Activated gamma-delta T cell treated with Interleukin-2 at 50 U/mL for 16 hours (primary cell): ENCODE results near the gene UGGT2.
"Not testable (repeated sequence)": the region's sequence is repeated elsewhere in the genome, so short reads cannot be mapped to it uniquely, and the experiment has no call there.

Experiments used
- DNase-seq: peaks from one replicate; pipeline ENCODE4 v3.0.0-alpha.2; 2020

Gene UGGT2

DNA sequence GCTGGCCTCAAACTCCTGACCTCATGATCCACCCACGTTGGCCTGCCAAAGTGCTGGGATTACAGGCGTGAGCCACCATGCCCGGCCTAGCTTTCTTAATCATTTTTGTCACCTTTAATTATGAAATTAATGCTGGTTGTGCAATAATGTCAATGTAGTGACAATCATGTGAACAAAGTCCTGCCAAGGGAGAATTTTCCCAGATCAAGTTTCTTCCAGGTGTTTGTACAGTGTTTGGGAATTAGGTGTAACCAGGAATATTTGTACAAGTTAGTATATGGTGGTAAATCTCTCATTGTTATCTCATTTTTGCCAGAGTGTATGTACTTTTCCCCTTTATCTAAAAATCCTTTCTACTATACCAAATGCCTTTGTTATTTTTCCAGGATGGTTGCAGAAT lies 171.1 kb downstream of the UGGT2 start:
- DNase-seq, result no peak

DNA sequence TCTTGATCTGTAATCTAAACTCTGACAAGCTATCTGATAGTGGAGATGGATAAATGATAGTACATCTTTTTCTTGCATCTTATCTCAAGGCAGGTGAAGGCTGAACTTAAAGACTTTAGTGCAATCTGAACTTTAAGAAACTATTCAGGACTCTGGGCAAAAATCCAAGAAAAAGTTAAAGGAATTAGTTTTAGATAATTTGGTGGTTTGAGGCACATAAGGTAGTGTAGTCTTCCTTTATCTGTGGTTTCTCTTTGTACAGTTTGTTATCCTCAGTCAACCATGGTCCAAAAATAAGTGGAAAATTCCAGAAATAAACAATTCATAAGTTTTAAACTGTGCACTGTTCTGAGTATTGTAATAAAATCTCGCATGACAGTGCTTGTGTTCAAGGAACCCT lies 172.9 kb downstream of the UGGT2 start:
- no peak for DNase-seq

DNA sequence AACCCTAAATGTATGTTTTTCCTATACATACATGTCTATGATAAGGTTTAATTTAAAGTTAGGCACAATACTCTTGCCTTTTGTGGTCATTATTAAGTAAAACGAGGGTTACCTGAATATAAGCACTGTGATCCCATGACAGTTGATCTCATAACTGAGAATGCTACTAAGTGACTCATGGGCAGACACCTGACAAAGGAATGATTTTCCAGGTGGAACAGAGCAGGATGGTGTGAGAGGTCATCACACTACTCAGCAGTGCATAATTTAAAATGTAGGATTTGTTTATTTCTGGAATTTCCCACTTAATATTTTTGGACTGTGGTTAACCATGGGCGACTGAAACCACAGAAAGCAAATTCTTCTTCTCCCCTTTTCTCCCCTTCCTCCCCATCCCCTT lies 178.9 kb downstream of the UGGT2 start:
- DNase-seq, result no peak

DNA sequence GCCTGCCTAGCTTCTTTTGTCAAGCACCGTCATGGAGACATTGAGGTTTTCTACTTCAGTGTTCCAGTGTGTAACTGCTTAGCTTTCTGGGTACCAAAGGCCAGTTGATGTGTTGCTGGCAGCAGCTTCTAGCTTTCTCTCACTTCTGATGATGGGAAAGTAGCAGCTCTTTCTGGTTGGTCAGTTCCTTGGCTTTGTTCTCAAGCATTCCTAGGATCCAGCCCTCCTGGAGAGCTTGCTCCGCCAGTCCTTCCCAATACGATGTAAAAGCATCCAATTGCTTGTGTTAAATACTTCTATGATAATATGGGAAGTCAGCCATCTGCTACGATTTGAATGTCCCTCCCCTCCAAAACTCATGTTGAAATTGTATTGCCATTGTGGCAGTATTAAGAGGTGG lies 182.8 kb downstream of the UGGT2 start:
- DNase-seq, result no peak

DNA sequence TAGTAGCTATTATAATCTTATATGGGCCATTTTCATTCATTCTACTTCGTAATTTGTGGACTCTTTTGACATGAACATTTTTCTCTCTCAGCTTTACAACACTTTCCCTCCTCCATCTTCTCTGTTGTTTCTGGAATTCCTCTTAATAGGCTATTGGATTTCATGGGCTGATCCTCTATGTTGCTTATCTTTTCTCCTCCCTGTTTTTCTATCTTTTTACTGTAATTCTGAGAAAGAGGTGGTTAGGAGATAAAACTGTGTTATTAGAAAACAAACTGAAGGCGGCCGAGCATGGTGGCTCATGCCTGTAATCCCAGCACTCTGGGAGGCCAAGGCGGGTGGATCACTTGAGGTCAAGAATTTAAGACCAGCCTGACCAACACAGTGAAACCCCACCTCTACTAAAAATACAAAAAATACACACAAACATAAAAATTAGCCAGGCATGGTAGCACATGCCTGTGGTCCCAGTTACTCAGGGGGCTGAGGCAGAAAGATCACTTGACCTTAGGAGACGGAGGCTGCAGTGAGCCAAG lies 188.1 kb downstream of the UGGT2 start:
- DNase-seq, result no peak

DNA sequence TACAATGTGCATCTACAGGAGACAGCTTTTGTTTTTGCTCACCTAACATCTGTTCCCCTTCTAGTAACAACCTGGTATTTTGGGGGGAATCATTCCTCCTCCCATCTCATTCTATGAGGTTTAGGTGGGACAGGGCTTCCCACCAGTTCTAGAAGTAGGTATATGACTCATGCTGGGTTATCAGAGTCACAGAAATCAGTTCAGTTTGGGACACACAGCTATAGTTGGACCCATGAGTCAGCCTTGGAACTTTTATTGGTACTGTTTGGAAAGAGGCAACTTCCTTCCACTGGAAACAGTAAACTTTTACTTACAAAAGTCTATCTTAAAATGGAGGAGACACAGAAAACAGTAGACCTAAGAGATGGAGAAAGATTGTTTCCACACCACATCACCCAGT lies 190.8 kb downstream of the UGGT2 start:
- no peak for DNase-seq

DNA sequence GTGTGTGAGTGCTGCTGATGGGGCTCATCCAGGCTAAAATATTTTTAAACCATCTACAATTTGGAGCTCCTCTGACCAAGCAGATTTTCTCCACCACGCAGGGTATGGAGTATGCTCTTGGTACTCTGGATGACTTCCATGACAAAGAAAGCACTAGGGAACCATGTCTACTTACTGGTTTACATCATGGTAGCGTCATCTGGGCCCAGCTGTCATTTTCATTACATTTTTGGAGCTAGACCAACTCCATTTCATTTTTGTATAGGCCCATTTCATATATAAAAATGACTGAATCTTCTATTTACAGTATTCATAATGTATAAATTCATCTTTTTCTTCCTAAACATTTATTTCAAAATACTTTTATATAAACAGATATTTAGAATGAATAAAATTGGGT lies 191.9 kb downstream of the UGGT2 start:
- no peak for DNase-seq

DNA sequence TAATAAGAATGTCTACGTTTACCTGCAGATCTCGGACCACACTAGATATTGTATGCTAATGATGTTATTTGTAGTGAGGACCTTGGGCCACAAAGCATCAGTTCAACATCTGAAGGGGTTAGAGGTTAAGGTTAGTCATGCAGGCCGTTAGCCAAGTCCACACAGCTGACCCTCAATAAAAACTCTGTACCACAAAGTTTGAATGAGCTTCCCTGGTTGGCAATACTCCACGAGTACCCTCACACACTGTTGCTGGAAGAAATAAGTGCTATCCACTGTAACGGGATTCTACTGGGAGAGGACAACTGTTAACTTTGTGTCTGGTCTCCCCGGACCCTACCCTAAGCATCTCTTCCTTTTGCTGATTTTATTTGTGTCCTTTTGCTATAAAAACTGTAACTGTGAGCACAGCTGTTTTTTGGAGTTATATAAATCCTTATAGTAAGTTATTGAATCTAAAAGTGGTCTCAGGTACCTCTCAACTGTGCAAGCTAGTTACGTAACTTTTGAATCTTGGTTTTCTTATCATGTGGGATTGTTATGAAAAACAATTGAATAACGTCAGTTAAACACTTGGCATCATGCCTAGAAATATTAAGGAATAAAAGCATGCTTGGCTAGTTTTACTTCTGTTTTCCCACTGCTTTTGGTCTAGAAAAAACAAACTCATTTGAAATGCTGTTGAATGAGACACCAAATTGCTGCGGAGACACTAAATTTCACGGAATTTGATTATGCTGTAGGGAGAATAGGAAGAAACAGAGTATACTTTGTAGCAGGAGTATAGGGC lies 194.7 kb downstream of the UGGT2 start:
- DNase-seq, result no peak

DNA sequence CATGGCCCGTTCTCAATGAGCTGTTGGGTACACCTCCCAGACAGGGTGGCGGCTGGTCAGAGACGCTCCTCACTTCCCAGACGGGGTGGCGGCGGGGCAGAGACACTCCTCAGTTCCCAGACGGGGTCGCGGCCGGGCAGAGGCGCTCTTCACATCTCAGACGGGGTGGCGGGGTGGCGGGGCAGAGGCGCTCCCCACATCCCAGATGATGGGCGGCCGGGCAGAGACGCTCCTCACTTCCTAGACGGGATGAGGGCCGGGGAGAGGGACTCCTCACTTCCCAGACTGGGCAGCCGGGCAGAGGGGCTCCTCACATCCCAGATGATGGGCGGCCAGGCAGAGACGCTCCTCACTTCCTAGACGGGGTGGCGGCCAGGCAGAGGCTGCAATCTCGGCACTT lies 207.5 kb downstream of the UGGT2 start:
- not testable (repeated sequence) for DNase-seq

DNA sequence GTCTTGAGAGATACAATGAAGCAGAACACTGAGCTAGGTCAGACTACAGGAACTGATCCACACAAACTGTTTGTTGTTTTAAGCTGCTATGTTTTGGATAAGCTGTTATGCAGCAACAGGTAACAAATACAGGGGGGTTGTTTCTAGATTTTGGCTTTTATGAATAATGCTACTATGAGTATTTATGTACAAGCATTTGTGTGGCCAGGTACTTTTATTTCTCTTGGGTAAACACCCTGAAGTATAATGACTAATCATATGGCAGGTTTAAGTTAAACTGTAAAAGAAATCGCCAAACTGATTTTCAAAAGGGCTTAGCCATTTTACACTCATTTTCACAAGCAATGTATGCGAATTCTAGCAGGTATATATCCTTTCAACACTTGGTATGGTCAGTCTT lies 210.3 kb downstream of the UGGT2 start:
- DNase-seq, result no peak

DNA sequence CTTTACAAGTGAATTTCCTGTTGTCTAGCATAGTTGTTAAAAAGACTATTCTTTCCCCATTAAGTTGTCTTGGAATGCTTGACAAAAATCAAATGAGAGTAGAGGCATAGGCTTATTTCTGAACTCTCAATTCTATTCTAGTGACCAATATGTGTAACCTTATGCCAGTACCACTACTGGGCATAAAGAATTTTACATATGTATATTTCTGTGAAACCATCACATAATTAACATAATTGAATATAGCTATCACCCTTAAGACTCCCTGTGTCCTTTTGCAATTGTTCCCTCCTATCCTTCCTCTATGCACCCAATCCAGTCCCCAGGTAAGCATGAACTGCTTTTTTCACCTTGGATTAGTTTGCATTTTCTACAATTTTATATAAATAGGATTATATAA lies 211.3 kb downstream of the UGGT2 start:
- no peak for DNase-seq

DNA sequence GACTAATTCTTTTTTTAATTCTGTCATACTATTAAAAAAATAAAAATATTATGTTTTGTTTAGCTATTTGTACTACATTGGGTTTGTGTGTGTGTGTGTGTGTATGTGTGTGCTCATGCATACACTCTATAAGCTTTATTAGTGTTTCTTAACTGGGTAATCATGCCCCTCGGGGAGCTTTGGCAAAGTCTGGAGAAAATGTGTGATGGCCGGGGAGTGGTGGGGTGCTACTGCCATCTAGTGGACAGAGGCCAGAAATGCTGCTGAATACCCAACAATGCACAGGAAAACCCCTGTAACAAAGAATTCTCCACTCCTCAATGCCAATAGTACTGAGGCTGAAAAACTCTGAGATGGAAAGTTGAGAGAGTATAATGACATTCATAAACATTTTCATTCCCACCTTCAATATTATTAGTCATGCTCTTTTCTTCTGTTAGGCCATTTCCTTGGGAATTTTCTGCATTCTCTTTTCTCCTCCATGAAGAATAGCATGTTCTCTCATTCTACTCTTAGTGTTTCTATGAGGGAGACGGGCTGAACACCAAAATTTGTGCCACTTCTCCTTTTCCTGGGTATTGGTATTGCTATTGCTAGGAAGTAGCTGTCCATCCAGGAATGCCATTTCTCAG lies 219.0 kb downstream of the UGGT2 start:
- DNase-seq, result peak; percentile 59

DNA sequence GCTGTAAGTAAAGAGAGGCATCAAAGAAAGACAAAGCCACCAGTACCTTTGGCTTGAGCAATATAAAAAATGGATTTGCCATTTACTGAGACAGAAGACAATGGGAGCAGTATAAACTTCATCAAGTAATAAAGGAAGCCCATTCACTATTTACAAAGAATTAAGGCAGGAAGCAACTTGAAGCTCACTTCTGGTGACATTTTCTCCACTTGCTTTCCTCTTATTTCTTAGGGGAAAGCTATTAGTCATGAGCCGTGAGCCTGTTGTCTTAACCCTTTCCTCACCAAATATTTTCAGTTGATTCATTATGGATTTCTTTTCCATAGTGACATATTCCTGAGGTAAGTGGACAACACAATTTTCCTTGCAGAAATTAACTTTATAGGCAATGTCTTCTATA lies 219.5 kb downstream of the UGGT2 start:
- DNase-seq, result no peak

DNA sequence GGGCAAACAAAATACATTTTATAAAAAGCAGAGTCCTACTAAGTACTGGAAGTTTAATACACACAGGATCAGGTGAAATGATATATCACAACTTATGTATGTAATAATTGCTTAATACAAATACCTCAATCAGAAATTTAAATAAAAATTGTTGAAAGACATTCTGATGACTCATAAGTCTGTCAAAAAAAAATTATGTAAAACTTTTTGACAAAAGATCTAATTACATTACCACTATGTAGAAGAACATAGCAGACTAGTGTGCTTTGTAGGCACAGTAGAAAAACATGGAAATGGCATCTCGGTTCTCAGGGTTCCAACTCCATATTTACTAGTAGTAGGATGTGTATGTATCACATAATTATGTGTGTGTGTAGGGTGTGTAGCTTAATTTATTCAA lies 220.1 kb downstream of the UGGT2 start:
- DNase-seq, result no peak

DNA sequence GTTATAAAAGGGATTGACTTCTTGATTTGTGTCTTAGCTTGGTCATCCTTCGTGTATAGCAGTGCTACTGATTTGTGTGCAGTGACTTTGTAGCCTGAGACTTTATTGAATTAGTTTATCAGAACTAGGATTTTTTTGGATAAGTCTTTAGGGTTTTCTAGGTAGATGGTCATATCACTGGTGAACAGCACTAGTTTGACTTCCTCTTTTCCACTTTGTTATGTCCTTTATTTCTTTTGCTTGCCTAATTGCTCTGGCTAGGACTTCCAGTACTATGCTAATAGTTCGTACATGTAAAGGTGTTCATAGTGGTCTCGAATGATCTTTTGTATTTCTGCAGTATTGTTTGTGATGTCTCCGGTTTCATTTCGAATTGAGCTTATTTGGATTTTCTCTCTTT lies 230.9 kb downstream of the UGGT2 start:
- no peak for DNase-seq

DNA sequence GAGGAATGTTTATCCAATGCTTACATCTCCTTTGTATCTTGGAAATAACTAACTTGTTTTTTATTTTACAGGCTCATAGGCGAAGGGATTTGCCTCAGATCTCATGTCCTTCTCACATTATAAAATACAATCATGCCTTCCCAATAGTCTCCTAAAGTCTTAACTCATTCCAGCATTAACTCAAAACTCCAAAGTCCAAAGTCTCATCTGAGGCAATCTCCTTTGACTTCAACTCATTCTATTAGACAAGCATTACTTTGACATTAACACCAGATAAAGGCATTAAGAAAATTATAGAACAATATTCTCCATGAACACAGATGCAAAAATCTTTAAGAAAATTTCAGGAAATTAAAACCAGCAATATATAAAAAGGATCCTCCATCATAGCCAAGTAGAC lies 238.7 kb downstream of the UGGT2 start:
- DNase-seq, result no peak

DNA sequence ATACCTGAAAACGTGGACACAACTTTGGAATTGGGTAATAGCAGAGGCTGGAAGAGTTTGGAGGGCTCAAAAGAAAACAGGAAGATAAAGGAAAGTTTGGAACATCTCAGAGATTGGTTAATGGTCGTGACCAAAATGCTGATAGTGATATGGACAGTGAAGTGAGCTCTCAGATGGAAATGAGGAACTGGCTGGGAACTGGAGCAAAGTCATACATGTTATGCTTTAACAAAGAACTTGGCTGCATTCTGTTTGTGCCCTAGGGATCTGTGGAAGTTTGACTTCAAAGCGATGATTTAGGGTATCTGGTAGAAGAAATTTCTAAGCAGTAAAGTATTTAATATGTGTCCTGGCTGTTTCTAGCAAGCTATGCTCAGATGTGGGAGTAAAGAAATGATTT lies 240.1 kb downstream of the UGGT2 start:
- no peak for DNase-seq

DNA sequence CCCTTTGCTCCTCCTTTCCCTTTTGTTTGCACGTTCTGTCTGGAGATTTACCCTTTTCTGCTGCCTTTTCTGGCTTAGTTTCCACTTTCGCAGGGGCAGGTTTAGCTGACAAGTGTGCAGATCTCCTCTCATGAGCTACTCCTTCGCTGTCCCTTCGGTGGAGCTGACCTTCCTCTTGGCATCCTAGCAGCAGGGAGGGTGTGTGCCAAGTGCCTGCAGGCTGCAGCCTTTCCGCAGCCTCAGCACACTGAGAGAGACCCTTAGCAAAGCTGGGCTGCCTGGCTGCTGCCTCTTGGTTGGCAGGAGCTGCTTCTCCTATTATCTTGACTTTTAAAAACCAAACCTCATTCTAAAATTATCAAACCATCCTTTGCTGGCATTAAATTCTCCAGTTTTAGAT lies 243.8 kb downstream of the UGGT2 start:
- no peak for DNase-seq

DNA sequence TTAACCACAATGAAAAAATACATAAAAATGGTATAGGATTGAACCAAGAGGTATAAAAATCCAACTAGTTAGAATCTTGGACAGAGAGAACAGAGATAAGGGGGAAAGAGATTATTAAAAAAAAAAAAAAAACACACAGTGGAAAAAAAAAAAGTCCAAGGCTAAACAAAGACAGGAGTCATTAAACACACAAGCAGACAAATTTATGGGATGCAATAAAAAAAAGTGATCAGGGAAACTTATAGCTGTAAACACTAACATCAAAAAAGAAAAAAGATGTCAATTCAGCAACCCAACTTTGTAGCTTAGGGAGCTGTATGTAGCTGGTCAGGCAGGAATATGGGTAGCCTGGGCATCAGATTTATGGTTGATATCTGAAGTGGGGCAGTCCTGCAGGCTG lies 247.3 kb downstream of the UGGT2 start:
- DNase-seq, result no peak

DNA sequence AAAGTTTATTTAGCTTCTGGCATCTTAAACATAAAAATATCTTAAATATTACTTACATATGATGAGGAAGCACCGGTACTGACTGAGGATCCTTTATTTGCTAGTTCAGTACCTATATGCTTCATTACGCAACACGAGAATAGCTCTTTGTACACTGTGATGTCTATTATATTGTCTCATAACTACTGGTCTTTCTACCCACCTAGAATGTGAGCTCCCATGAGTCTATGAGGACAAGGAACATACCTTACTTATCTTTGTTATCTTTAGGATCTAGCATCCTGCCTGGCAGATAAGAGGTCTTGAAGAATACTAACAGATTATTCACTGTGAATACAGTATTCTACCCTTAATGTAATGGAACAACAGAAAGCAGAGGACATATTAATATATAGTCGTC lies 251.4 kb downstream of the UGGT2 start:
- no peak for DNase-seq

DNA sequence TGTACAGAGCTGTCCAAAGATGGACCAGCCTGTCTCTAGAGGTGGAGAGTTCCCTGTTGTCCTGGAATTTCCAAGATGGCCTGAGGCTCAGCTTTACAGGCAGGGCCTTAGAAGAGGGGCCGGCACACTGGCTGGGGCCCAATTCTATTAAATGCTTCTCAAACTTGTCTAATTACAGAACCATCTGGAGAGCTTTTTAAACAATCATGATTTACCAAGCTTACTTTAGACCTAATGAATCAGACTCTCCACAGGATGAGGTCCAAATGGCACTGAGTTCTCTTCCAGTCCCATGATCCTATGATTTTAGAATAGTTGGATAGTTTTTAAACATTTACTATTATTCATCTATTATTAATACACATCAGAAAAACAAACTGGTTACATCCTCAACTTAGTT lies 252.8 kb downstream of the UGGT2 start:
- DNase-seq, result no peak

DNA sequence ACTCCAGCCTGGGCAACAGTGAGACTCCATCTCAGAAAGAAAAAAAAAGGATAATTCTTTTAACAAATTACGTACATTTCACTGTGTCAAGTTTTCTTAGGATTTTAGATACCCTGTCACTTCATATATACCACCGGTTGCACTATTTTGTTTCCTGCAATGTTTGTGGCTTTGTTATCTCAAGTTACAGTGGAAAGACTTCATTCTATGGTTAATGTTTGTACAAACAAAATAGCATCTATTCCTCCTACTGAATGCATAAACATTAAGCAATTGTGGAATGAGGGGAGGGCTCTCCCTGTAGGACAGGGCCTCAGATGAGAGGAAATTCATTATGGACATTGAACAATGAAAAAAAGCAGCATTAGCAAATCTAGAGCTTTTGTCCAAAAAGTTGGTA lies 256.2 kb downstream of the UGGT2 start:
- DNase-seq, result no peak

DNA sequence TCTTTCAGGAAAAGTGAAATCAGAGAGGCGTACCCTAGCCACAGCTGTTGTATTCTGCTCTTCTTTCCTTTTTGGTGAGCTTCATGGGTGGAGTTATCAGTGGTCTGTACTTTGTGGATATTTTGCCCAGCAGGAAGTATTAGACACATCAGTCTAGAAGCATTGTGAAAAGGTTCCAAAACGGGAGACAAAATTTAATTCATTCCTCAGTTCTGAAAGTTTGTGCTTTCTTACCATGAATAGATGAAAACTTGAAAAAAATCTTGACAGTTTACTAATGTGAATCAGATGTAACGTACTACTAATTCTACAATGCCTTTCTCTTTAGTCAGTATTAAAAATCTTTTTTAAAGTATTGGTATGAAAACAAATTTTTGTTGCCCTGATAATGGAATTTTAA lies 259.4 kb downstream of the UGGT2 start:
- DNase-seq, result no peak

DNA sequence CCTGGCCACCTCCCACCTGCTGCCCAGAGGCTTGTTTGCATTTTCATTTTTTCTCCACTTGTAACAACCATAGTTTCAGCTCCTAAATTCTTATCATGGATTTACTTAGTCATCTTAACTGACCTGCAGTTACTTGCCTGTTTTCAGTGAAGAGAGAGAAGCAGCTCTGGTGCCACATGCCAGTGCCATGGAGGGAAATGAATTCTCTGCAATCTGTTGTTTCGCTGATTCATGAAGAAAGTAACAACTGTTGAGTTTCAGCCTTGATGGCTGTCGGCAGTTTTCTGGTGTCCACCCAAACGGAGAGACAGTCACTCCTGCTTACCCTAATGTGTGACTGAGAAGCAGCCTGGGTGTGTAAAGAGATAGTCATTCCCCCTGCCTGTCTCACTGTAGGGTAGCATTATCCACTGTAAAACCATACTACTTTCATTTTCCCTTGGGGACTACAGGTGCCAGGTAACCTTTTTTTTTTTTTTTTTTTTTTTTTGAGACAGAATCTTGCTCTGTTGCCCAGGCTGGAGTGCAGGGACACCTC lies 260.1 kb downstream of the UGGT2 start:
- DNase-seq, result no peak
